ENCODE measurements around the gene RFC5.
"Not testable (repeated sequence)": the region's sequence is repeated elsewhere in the genome, so short reads cannot be mapped to it uniquely, and the experiment has no call there.

The RFC5 gene

GRCh38 chr12:118016424-118017264 lies at the start of gene RFC5:
RFC5 (plus strand) TSS chr12:118016703; CDS start chr12:118016828, 125 bp downstream.
- peak; percentile 78 for FAIRE-seq

GRCh38 chr12:117967043-117967442 lies 49.5 kb upstream of the RFC5 start:
- FAIRE-seq: no peak

GRCh38 chr12:117967512-117967911 lies 49.0 kb upstream of the RFC5 start:
- FAIRE-seq: no peak

GRCh38 chr12:117968151-117968789 lies 48.2 kb upstream of the RFC5 start:
- FAIRE-seq: no peak

GRCh38 chr12:117968826-117969659 lies 47.5 kb upstream of the RFC5 start, which contains the start of gene KSR2:
KSR2 (minus strand) TSS chr12:117968990; CDS start chr12:117968255, 735 bp downstream.
- FAIRE-seq: no peak

- no peak for FAIRE-seq
These were observed 46.2 kb upstream of the RFC5 start for GRCh38 chr12:117970334-117970733.

GRCh38 chr12:117972301-117972700 lies 44.2 kb upstream of the RFC5 start:
- no peak for FAIRE-seq

- no peak for FAIRE-seq
These were observed 41.5 kb upstream of the RFC5 start for GRCh38 chr12:117975006-117975405.

- FAIRE-seq: no peak
These were observed 39.1 kb upstream of the RFC5 start for GRCh38 chr12:117977373-117977772.

- FAIRE-seq: no peak
These were observed 35.9 kb upstream of the RFC5 start for GRCh38 chr12:117980616-117981015.

GRCh38 chr12:117981267-117981666 lies 35.2 kb upstream of the RFC5 start:
- FAIRE-seq: no peak

GRCh38 chr12:117985182-117985581 lies 31.3 kb upstream of the RFC5 start:
- no peak for FAIRE-seq

- FAIRE-seq: no peak
These were observed 29.6 kb upstream of the RFC5 start for GRCh38 chr12:117986705-117987469.

GRCh38 chr12:117994551-117995438 lies 21.7 kb upstream of the RFC5 start:
- no peak for FAIRE-seq

- FAIRE-seq: no peak
These were observed 17.8 kb upstream of the RFC5 start for GRCh38 chr12:117998719-117999118.

- FAIRE-seq: not testable (repeated sequence)
These were observed 16.7 kb upstream of the RFC5 start for GRCh38 chr12:117999806-118000205.

GRCh38 chr12:118010903-118011302 lies 5.6 kb upstream of the RFC5 start:
- no peak for FAIRE-seq

- no peak for FAIRE-seq
These were observed 5.1 kb upstream of the RFC5 start for GRCh38 chr12:118011377-118011776.

- FAIRE-seq: no peak
These were observed 4.5 kb upstream of the RFC5 start for GRCh38 chr12:118011961-118012360.

- no peak for FAIRE-seq
These were observed 3.2 kb upstream of the RFC5 start for GRCh38 chr12:118013283-118013682.

- no peak for FAIRE-seq
These were observed 1.2 kb upstream of the RFC5 start for GRCh38 chr12:118015306-118015705.
